ENCODE data around the gene IKZF5. TPM values are rescaled to one million over a fixed set of nuclear protein-coding genes. Genes with fewer than 3 reads are reported as not detected.

IKZF5 gene
- total and polyA plus RNA-seq, 4 donors: 6.1 to 19.9 (median 11.6) TPM

DNA sequence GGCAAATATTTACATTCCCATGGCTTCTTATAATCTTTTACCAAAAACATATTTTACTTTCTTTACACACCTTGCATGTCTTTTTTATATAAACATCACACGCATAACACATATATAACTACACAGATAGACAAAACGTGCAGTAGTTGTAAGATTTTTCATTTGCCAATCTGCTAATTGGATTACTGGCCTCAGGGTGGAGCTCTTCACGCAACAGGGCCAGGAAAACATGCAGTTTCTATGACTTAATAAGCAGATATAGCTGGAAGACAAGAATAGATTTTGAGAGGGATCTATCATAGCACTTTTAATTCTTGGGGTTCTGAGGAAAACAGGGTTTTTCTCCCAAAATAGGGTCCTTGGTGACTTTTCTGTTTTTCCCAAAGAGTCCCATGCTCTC, 12.9 kb upstream of the IKZF5 start:
- no peaks in the 10 kb centered on the region for H3K9me3 ChIP-seq (ENCODE audit: control insufficient read depth in 4 of 4, insufficient read depth in 3 of 4, low read length in 3 of 4)
- ATAC-seq (ENCODE audit: insufficient read depth, low FRiP score) (no peak), DNase-seq (peak in 1 of 3 donors; percentile 9)
- WGBS, 2 donors: 62 to 73% methylated on average over 3 of the region's 3 CpGs
- TF ChIP-seq, protein P1, sequence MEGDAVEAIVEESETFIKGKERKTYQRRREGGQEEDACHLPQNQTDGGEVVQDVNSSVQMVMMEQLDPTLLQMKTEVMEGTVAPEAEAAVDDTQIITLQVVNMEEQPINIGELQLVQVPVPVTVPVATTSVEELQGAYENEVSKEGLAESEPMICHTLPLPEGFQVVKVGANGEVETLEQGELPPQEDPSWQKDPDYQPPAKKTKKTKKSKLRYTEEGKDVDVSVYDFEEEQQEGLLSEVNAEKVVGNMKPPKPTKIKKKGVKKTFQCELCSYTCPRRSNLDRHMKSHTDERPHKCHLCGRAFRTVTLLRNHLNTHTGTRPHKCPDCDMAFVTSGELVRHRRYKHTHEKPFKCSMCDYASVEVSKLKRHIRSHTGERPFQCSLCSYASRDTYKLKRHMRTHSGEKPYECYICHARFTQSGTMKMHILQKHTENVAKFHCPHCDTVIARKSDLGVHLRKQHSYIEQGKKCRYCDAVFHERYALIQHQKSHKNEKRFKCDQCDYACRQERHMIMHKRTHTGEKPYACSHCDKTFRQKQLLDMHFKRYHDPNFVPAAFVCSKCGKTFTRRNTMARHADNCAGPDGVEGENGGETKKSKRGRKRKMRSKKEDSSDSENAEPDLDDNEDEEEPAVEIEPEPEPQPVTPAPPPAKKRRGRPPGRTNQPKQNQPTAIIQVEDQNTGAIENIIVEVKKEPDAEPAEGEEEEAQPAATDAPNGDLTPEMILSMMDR (IDR thresholded peaks at IDR 0.05; ENCODE audit: control extremely low read depth, extremely low read depth): no peak
- no peak overlapping the region for H3K4me3 ChIP-seq
- no peak overlapping the region for H3K9ac ChIP-seq (ENCODE audit: insufficient read depth in 1 of 2, low read length in 2 of 2)
- H3K4me1 ChIP-seq (ENCODE audit: control insufficient read depth in 5 of 5, insufficient read depth in 5 of 5, low read length in 5 of 5): no peaks in the 10 kb centered on the region
- no peaks in the 10 kb centered on the region for H3K36me3 ChIP-seq (ENCODE audit: control insufficient read depth in 4 of 4, insufficient read depth in 4 of 4, low read length in 4 of 4)
- no peak overlapping the region for H3K27ac ChIP-seq (ENCODE audit: low read depth in 1 of 2, low read length in 1 of 2)
- H3K27me3 ChIP-seq (ENCODE audit: control insufficient read depth in 3 of 3, insufficient read depth in 3 of 3, low read length in 2 of 3): no peaks in the 10 kb centered on the region

DNA sequence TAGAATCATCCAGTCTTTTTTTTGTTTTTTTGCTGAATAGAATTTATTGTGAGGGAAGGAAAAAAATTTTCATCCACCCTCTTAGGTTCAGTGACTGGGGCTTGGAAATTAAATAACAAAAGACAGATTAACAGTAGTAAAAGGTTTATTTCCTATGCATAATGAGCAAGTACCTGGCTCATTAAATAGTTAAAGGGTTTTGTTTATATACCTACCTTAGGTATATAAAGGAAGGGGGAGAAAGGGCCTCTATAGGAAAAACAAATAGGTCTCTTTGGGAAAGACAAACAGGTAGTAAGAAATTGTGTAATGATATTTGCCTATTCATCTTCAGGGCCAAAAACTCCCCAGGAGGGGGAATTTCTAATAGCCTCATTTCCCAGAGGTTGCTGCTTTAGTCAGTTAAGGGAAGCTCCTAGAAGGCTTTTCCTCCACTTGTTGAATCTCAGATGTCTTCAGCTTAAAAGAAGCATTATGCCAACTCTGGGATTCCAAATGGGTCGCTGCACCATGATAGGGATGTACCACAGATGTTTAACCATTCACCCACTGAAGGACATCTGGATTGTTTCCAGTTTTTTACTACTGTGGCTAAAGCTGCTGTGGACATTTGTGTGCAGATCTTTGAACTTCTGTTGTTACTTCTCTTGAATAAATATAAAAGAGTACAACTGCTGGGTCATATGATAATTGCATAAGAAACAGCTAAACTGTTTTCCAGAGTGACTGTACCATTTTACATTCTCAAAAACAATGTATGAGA, 11.5 kb upstream of the IKZF5 start:
- H3K9ac ChIP-seq (ENCODE audit: insufficient read depth in 1 of 2, low read length in 2 of 2): no peak overlapping the region
- H3K36me3 ChIP-seq (ENCODE audit: control insufficient read depth in 4 of 4, insufficient read depth in 4 of 4, low read length in 4 of 4): no peaks in the 10 kb centered on the region
- TF ChIP-seq, protein P1 (IDR thresholded peaks at IDR 0.05; ENCODE audit: control extremely low read depth, extremely low read depth): no peak
- H3K4me1 ChIP-seq (ENCODE audit: control insufficient read depth in 5 of 5, insufficient read depth in 5 of 5, low read length in 5 of 5): no peaks in the 10 kb centered on the region
- WGBS, 2 donors: 70 to 83% methylated on average over 1 of the region's 1 CpG
- H3K9me3 ChIP-seq (ENCODE audit: control insufficient read depth in 4 of 4, insufficient read depth in 3 of 4, low read length in 3 of 4): no peaks in the 10 kb centered on the region
- DNase-seq: no peak
- ATAC-seq (ENCODE audit: insufficient read depth, low FRiP score): no peak
- H3K4me3 ChIP-seq: no peak overlapping the region
- H3K27ac ChIP-seq (ENCODE audit: low read depth in 1 of 2, low read length in 1 of 2): no peak overlapping the region
- H3K27me3 ChIP-seq (ENCODE audit: control insufficient read depth in 3 of 3, insufficient read depth in 3 of 3, low read length in 2 of 3): no peaks in the 10 kb centered on the region

DNA sequence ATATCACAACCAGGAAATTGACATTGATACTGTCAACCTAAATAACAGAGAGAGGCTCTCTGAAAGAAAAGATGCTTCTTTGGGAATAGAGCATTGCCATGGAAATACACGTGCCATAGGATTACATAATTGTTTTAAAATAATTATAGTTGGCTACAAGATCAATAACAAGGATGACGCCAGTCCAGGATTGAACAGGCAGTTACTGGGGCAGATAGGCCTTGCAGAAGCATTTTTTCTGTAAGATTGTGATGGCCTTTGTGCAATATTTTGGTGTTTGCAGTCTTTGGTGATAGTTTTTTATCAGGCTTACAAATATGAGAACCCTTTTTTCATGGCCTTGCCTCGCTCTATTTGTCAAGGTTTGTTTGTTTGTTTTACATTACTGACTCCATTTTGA, 10.7 kb upstream of the IKZF5 start:
- no peak overlapping the region for H3K4me3 ChIP-seq
- 75 to 78% methylated on average over 3 of the region's 3 CpGs for WGBS, 2 donors

More for the DNA sequence above, 10.7 kb upstream of the IKZF5 start:
- TF ChIP-seq, protein P1 (IDR thresholded peaks at IDR 0.05; ENCODE audit: control extremely low read depth, extremely low read depth): no peak
- Histone ChIP-seq H3K36me3 (ENCODE audit: control insufficient read depth in 4 of 4, insufficient read depth in 4 of 4, low read length in 4 of 4) (no peaks in the 10 kb centered on the region), H3K27ac (ENCODE audit: low read depth in 1 of 2, low read length in 1 of 2) (no peak overlapping the region), H3K9me3 (ENCODE audit: control insufficient read depth in 4 of 4, insufficient read depth in 3 of 4, low read length in 3 of 4) (no peaks in the 10 kb centered on the region), H3K4me1 (ENCODE audit: control insufficient read depth in 5 of 5, insufficient read depth in 5 of 5, low read length in 5 of 5) (no peaks in the 10 kb centered on the region), H3K9ac (ENCODE audit: insufficient read depth in 1 of 2, low read length in 2 of 2) (no peak overlapping the region), H3K27me3 (ENCODE audit: control insufficient read depth in 3 of 3, insufficient read depth in 3 of 3, low read length in 2 of 3) (no peaks in the 10 kb centered on the region)
- ATAC-seq (ENCODE audit: insufficient read depth, low FRiP score) (no peak), DNase-seq (no peak)

Data from lung (tissue), 12 donors.